Neuronal stem cell (in vitro differentiated cells): ENCODE results near the gene STARD3NL.

Experiments
- DNase-seq: peaks from one replicate; pipeline ENCODE4 v3.0.0-alpha.2; 2013; ENCODE audit warnings: low spot score
- H2AFZ ChIP-seq: one replicate; pipeline ENCODE4 v1.6.1; 2013; ENCODE audit warnings: mild to moderate bottlenecking, low read length, inconsistent platforms
- H2AK5ac ChIP-seq: 2 replicates; pipeline ENCODE4 v1.6.1; 2013; ENCODE audit warnings: low read depth, mild to moderate bottlenecking, inconsistent platforms, low read length, moderate library complexity, mixed read lengths
- H2BK120ac ChIP-seq: 2 replicates; pipeline ENCODE4 v1.6.1; 2013; ENCODE audit warnings: low read depth, mild to moderate bottlenecking, inconsistent platforms, low read length, moderate library complexity, mixed read lengths
- H2BK12ac ChIP-seq: one replicate; pipeline ENCODE4 v1.6.1; 2013; ENCODE audit warnings: low read length, inconsistent platforms
- H2BK15ac ChIP-seq: 2 replicates; pipeline ENCODE4 v1.6.1; 2013; ENCODE audit warnings: mild to moderate bottlenecking, low read length, inconsistent platforms, mixed read lengths
- H2BK5ac ChIP-seq: one replicate; pipeline ENCODE4 v1.6.1; 2013; ENCODE audit warnings: inconsistent platforms, mild to moderate bottlenecking, low read length, moderate library complexity
- H3K14ac ChIP-seq: one replicate; pipeline ENCODE4 v1.6.1; 2013; ENCODE audit warnings: low read length, inconsistent platforms
- H3K18ac ChIP-seq: 2 replicates; pipeline ENCODE4 v1.6.1; 2013; ENCODE audit warnings: low read length, inconsistent platforms
- H3K23ac ChIP-seq: 2 replicates; pipeline ENCODE4 v1.6.1; 2013; ENCODE audit warnings: low read depth, mild to moderate bottlenecking, mixed read lengths, low read length, inconsistent platforms; ENCODE audit not compliant: poor library complexity
- H3K27ac ChIP-seq: replicated peaks from 3 replicates; pipeline ENCODE4 v1.5.1; 2013; ENCODE audit warnings: low read length, inconsistent platforms
- H3K27me3 ChIP-seq, 3 experiments: 2 replicates each; pipeline ENCODE4 v1.6.1; 2013; ENCODE audit warnings: low read length in 3 of 3, mild to moderate bottlenecking in 2 of 3, inconsistent platforms in 1 of 3, low read depth in 1 of 3, mixed read lengths in 1 of 3, moderate library complexity in 1 of 3; ENCODE audit not compliant: control insufficient read depth in 3 of 3, insufficient read depth in 3 of 3
- H3K36me3 ChIP-seq, 2 donors: replicated peaks in 1 of 2; 2 replicates each; pipeline ENCODE4 v1.6.1; 2013; ENCODE audit warnings: low read length in 2 of 2; ENCODE audit not compliant: control insufficient read depth in 2 of 2, insufficient read depth in 2 of 2
- H3K4ac ChIP-seq: 2 replicates; pipeline ENCODE4 v1.6.1; 2013; ENCODE audit warnings: inconsistent platforms, mild to moderate bottlenecking, low read length, moderate library complexity
- H3K4me1 ChIP-seq, 2 donors: 1 replicate in 1 of 2; 2 replicates in 1 of 2; pipeline ENCODE4 v1.6.1; 2013; ENCODE audit warnings: low read length in 2 of 2, low read depth in 1 of 2; ENCODE audit not compliant: control insufficient read depth in 2 of 2, insufficient read depth in 1 of 2
- H3K4me2 ChIP-seq: one replicate; pipeline ENCODE4 v1.6.1; 2013; ENCODE audit warnings: mild to moderate bottlenecking, low read length, inconsistent platforms; ENCODE audit not compliant: insufficient read depth, poor library complexity, severe bottlenecking
- H3K4me3 ChIP-seq, 2 donors: 2 replicates each; pipeline ENCODE4 v1.5.1; 2013; ENCODE audit warnings: low read length in 2 of 2, mild to moderate bottlenecking in 2 of 2, inconsistent platforms in 1 of 2, moderate library complexity in 1 of 2
- H3K79me1 ChIP-seq: one replicate; pipeline ENCODE4 v1.6.1; 2013; ENCODE audit warnings: low read depth, mild to moderate bottlenecking, inconsistent platforms, low read length, moderate library complexity
- H3K9ac ChIP-seq: one replicate; pipeline ENCODE4 v1.6.1; 2013; ENCODE audit warnings: mild to moderate bottlenecking, low read depth, low read length, inconsistent platforms; ENCODE audit not compliant: poor library complexity
- H3K9me3 ChIP-seq, 2 donors: replicated peaks in 1 of 2; 2 replicates each; pipeline versions ENCODE3 to v1.6.1; 2013; ENCODE audit warnings: low read length in 2 of 2, mild to moderate bottlenecking in 2 of 2, inconsistent platforms in 1 of 2, low read depth in 1 of 2, mixed read lengths in 1 of 2, moderate library complexity in 1 of 2; ENCODE audit not compliant: control insufficient read depth in 2 of 2, insufficient read depth in 1 of 2
- H4K8ac ChIP-seq: one replicate; pipeline ENCODE4 v1.6.1; 2013; ENCODE audit warnings: low read depth, mild to moderate bottlenecking, inconsistent platforms, low read length, moderate library complexity
- H4K91ac ChIP-seq: one replicate; pipeline ENCODE4 v1.6.1; 2013; ENCODE audit warnings: low read length, low read depth, mild to moderate bottlenecking, inconsistent platforms; ENCODE audit not compliant: poor library complexity
- WGBS, 2 donors: extraction: QIAGEN DNeasy Blood & Tissue Kit; methylation state at CpG; one replicate each; pipeline ENCODE4 v1.1.7; 2013; ENCODE audit warnings: missing lambda C conversion rate in 2 of 2, mixed read lengths in 1 of 2; ENCODE audit not compliant: insufficient read length in 2 of 2, insufficient replicate concordance in 1 of 2; ENCODE audit errors: extremely low coverage in 2 of 2; 5-methylcytosine and 5-hydroxymethylcytosine counted together

The STARD3NL gene

GRCh38 chr7:38163671-38164070 lies 14.4 kb upstream of the STARD3NL start:
- Histone ChIP-seq H3K14ac (no peak overlapping the region), H3K18ac (no peak overlapping the region), H3K27me3 (no peaks in the 10 kb centered on the region), H3K4me2 (no peak overlapping the region), H2BK5ac (no peak overlapping the region), H3K4ac (no peak overlapping the region), H3K9ac (no peak overlapping the region), H3K4me3 (no peak overlapping the region), H3K79me1 (no peaks in the 10 kb centered on the region), H3K27ac (no peak overlapping the region), H3K23ac (no peak overlapping the region), H2AFZ (no peak overlapping the region), H4K91ac (no peak overlapping the region), H2BK120ac (no peak overlapping the region), H3K36me3 (no peaks in the 10 kb centered on the region), H3K9me3 (no peaks in the 10 kb centered on the region), H2AK5ac (no peak overlapping the region), H4K8ac (no peak overlapping the region), H3K4me1 (no peaks in the 10 kb centered on the region), H2BK15ac (no peak overlapping the region), H2BK12ac (no peak overlapping the region)
- no CpG with 5 or more reads among the region's 4 CpGs for WGBS, 2 donors
- DNase-seq, result no peak

DNA sequence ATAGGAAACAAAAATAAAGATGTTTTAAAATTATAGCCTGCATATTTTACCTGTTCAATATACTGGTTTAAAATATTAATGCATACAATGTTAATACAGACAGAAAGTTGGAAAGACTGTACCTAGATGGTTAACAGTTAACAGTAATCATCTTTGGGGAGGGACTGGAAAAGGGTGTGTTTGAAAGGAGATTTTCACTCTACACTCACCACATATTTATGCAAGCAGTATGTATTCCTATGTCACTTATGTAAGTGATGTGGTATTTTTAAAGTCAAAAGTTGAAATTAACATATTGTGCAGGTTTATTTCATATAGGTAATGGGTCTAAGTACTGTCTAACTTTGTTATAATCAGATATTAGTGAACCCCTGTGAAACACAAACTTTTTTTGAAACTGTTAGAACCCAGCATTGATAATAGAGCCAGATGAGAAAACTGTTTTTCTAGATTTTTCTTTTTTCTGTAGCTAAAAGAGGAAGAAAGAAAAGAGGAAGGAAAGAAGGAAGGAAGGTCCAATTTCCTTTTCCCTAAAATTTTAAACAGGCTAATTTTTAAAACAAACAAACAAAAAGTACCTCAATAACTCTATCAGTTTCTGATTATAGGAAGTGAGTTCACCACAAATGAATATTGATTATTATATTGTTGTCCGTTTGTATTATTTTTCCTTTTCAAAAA lies 9.0 kb upstream of the STARD3NL start:
- WGBS, 2 donors, result no CpG with 5 or more reads among the region's 1 CpG
- Histone ChIP-seq H3K4me1 (no peaks in the 10 kb centered on the region), H3K27ac (no peak overlapping the region)

DNA sequence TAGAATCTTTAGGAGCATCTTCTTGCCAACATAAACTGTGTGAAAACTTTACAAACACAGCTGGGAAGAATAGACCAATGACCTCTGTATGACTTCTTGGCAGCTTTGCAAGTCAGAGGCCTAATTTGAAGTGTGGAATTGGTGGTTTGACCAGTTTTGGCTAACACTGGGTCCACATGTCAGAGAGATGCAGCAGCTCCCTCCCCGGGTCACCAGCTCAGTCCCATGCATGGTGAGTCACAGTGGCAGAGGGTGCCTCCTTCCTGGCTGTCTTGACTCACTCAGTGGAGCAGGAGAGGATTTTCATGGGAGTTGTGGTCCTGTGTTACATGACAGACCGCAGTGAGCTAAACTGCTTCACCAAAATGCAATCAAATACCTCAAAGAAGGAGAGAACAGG lies 8.2 kb upstream of the STARD3NL start:
- no peak overlapping the region for H4K8ac ChIP-seq
- DNase-seq, result no peak
- no CpG with 5 or more reads among the region's 2 CpGs for WGBS, 2 donors

More for the DNA sequence above, 9.0 kb upstream of the STARD3NL start:
- no peak overlapping the region for H2BK15ac ChIP-seq
- no peaks in the 10 kb centered on the region for H3K9me3 ChIP-seq
- no peak overlapping the region for H4K8ac ChIP-seq
- H2AK5ac ChIP-seq, result no peak overlapping the region
- H3K18ac ChIP-seq, result no peak overlapping the region
- H4K91ac ChIP-seq, result no peak overlapping the region
- H2BK120ac ChIP-seq, result no peak overlapping the region
- no peak overlapping the region for H3K4me3 ChIP-seq
- H2AFZ ChIP-seq, result no peak overlapping the region
- peaks cover 0 to 5% (median 0%) of the 10 kb centered on the region in 3 experiments for H3K27me3 ChIP-seq
- DNase-seq, result no peak
- no peak overlapping the region for H3K14ac ChIP-seq
- H2BK5ac ChIP-seq, result no peak overlapping the region
- no peak overlapping the region for H2BK12ac ChIP-seq
- no peak overlapping the region for H3K4ac ChIP-seq
- H3K79me1 ChIP-seq, result no peaks in the 10 kb centered on the region
- no peaks in the 10 kb centered on the region for H3K36me3 ChIP-seq
- H3K4me2 ChIP-seq, result no peak overlapping the region
- H3K9ac ChIP-seq, result no peak overlapping the region
- no peak overlapping the region for H3K23ac ChIP-seq

GRCh38 chr7:38171623-38172391 lies 6.2 kb upstream of the STARD3NL start:
- Histone ChIP-seq H3K4me3 (no peak overlapping the region), H3K4me1 (no peaks in the 10 kb centered on the region), H2BK15ac (no peak overlapping the region), H3K36me3 (no peaks in the 10 kb centered on the region), H3K79me1 (no peaks in the 10 kb centered on the region), H2BK5ac (no peak overlapping the region), H3K27ac (no peak overlapping the region), H4K91ac (no peak overlapping the region), H3K23ac (no peak overlapping the region), H3K18ac (no peak overlapping the region), H4K8ac (no peak overlapping the region), H2AK5ac (no peak overlapping the region), H3K27me3 (peaks cover 0 to 5% (median 0%) of the 10 kb centered on the region in 3 experiments), H2BK120ac (no peak overlapping the region), H3K4ac (no peak overlapping the region), H2BK12ac (no peak overlapping the region), H3K9ac (no peak overlapping the region), H3K9me3 (no peaks in the 10 kb centered on the region), H2AFZ (no peak overlapping the region), H3K4me2 (no peak overlapping the region), H3K14ac (no peak overlapping the region)
- WGBS, 2 donors, result no CpG with 5 or more reads among the region's 6 CpGs
- DNase-seq, result no peak

More for the DNA sequence above, 8.2 kb upstream of the STARD3NL start:
- no peaks in the 10 kb centered on the region for H3K79me1 ChIP-seq
- H2BK15ac ChIP-seq, result no peak overlapping the region
- H2BK5ac ChIP-seq, result no peak overlapping the region
- no peak overlapping the region for H3K18ac ChIP-seq
- no peak overlapping the region for H3K14ac ChIP-seq
- H2AK5ac ChIP-seq, result no peak overlapping the region
- H3K4me2 ChIP-seq, result no peak overlapping the region
- no peak overlapping the region for H2BK12ac ChIP-seq
- H4K91ac ChIP-seq, result no peak overlapping the region
- H2BK120ac ChIP-seq, result no peak overlapping the region
- no peak overlapping the region for H2AFZ ChIP-seq
- peaks cover 0 to 5% (median 0%) of the 10 kb centered on the region in 3 experiments for H3K27me3 ChIP-seq
- no peak overlapping the region for H3K27ac ChIP-seq
- no peak overlapping the region for H3K4ac ChIP-seq
- no peaks in the 10 kb centered on the region for H3K9me3 ChIP-seq
- H3K36me3 ChIP-seq, result no peaks in the 10 kb centered on the region
- no peak overlapping the region for H3K23ac ChIP-seq
- no peak overlapping the region for H3K4me3 ChIP-seq
- no peak overlapping the region for H3K9ac ChIP-seq
- H3K4me1 ChIP-seq, result no peaks in the 10 kb centered on the region
